LNCaP clone FGC (cell line): Measurements from ENCODE around the gene PTTG2.

Experiments used
- DNase-seq: peaks from one replicate; pipeline ENCODE4 v3.0.0-alpha.2; 2011; ENCODE audit warnings: low read depth
- H3K4me3 ChIP-seq: 2 replicates; pipeline ENCODE4 v1.5.1; 2011; ENCODE audit warnings: mild to moderate bottlenecking, low read depth, low read length, control low read depth
- TF ChIP-seq, protein P1 (sequence below): IDR thresholded peaks from 2 replicates; pipeline ENCODE4 v1.5.1; 2012; ENCODE audit warnings: mild to moderate bottlenecking; ENCODE audit not compliant: control insufficient read depth, insufficient read depth; ENCODE audit errors: extremely low read depth

The PTTG2 gene

DNA sequence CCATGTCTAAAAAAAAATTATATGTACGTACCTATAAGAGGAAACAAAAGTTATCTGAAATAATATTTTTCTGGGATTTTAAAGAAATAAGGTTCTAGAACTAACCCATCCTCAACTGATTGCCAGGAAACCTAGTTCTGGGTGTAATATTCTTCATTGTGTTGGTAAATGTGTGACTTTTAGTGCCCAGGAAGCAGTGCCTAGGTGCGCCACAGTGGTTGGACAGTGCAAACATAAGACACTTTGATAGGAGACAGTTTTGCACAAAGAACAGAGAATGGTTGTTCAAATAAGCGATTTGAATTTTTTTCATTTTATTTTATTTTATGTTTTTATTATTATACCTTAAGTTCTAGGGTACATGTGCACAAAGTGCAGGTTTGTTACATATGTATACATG, 22.0 kb upstream of the PTTG2 start:
- H3K4me3 ChIP-seq: no peak overlapping the region
- TF ChIP-seq, protein P1, sequence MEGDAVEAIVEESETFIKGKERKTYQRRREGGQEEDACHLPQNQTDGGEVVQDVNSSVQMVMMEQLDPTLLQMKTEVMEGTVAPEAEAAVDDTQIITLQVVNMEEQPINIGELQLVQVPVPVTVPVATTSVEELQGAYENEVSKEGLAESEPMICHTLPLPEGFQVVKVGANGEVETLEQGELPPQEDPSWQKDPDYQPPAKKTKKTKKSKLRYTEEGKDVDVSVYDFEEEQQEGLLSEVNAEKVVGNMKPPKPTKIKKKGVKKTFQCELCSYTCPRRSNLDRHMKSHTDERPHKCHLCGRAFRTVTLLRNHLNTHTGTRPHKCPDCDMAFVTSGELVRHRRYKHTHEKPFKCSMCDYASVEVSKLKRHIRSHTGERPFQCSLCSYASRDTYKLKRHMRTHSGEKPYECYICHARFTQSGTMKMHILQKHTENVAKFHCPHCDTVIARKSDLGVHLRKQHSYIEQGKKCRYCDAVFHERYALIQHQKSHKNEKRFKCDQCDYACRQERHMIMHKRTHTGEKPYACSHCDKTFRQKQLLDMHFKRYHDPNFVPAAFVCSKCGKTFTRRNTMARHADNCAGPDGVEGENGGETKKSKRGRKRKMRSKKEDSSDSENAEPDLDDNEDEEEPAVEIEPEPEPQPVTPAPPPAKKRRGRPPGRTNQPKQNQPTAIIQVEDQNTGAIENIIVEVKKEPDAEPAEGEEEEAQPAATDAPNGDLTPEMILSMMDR: no peak
- DNase-seq: no peak

DNA sequence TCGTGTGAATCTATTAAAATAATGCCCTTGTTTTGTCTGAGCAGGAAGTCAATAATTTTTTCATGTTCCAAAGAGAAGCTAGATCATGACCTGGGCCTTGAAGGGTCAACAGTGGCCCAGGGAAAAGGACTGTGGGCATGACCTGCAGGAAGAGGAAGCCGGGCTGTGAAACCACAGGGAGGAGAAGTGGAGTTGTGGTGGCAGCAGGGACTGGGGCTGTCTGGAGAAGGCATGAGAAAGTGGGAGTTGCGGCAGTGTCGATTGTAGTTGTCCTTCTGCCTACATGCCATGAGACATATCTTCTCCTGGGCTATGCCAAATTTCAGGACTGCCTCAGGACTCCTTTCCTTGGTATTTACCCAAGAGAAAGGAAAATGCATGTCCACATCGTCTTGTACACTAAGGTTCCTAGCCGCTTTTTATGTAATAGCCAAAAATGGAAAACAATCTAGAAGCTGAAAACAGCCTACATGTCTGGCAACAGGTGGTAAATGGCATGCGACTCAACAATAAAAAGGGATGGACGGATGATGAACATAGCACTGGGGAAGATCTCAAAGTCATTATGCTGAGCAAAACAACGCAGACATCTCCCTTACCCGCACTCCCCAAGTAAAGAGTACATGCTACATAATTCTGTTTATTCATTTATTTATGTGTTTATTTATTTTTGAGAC, 13.6 kb upstream of the PTTG2 start:
- TF ChIP-seq, protein P1: no peak
- no peak for DNase-seq

DNA sequence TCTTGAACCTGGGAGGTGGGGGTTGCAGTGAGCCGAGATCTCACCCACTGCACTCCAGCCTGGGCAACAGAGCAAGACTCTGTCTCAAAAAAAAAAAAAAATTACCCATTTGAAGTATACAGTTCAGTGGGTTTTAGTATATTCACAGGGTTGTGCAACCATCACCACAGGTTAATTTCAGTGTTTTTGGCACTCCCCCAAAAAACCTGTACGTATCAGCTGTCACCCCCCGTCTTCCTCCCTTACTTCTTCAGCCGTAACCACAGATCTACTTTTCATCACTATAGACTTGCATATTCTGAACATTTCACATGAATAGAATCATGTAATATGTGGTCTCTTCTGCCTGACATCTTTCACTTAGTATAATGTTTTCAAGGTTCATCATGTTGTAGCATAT, 11.7 kb upstream of the PTTG2 start:
- no peak overlapping the region for H3K4me3 ChIP-seq
- no peak for DNase-seq
- TF ChIP-seq, protein P1: no peak

More for the DNA sequence above, 13.6 kb upstream of the PTTG2 start:
- no peak overlapping the region for H3K4me3 ChIP-seq

DNA sequence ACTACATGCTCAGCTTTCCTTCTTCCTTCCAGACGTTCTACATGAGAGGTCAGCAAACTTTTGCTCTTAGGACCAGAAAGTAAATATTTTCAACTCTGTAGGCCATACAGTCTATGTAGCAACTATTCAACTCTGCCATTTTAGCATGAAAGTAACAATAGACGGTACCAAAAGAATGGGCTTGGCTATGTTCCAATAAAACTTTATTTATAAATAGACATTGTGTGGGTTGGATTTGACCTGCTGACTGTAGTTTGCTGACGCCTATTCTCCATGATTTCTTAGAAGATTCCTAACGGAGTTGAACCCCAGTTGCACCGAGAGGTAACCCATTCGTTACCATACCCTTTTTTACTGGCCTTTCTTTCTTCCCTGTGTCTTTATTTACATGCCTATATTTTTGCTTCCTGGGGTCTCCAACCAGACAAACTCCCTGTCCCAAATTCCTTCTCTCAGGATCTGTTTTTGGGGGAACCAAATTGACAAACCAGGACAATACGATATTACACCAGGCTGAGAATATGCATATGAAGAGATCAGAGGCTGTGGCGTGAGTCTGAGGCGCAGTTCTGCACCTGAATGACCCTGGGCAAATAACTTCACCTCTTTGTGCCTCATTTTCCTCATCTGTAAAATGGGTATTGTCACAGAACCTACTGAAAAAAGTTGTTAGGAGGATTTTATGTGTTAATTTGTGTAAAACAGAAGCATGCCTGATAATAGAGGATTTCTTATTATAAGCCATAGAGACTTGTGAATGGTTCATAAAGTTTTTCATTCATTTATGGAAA, 10.4 kb upstream of the PTTG2 start:
- DNase-seq: no peak
- TF ChIP-seq, protein P1: no peak
- H3K4me3 ChIP-seq: no peak overlapping the region

DNA sequence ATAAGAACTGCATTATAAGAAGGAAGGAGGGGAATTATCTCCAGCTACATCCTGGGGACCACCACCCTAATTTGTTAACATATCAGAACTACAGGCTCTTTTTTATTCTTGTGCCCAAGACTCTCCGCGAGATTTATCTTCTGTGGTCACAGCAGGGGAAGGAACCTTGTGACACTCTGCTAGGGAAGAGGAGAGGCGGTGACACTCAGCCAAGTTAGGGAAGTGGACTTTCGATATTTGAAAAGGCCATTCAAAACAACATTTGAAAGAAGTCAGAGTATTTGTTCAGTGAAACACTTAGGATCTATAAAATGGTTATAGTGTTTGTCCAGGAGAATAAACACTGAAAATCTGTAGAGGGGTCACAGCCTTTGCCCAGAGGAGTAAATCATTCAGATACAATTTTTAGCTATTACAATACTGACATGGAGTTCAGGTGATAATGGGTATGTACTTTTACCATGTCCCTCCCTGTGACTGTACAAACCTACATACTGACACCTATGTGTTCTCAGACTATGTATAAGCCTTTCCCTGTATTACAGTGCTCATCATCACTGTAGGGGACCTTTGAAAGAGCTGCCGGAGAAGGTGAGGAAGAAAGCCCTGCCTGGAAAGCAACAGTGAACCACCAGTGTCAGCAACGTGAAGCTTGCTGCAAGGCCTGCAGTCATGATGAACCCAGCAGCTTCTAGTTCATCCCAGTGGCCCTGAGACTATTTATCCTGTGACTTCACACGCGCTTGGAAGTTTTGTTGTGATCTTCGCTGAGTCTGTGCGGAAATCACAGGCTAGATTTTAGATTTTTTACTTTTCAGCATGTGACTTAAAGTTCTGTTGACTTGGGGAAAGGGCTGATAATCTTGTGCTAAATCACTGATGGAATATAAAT, 8.5 kb upstream of the PTTG2 start:
- TF ChIP-seq, protein P1: no peak
- no peak overlapping the region for H3K4me3 ChIP-seq
- DNase-seq: peak; percentile 67

DNA sequence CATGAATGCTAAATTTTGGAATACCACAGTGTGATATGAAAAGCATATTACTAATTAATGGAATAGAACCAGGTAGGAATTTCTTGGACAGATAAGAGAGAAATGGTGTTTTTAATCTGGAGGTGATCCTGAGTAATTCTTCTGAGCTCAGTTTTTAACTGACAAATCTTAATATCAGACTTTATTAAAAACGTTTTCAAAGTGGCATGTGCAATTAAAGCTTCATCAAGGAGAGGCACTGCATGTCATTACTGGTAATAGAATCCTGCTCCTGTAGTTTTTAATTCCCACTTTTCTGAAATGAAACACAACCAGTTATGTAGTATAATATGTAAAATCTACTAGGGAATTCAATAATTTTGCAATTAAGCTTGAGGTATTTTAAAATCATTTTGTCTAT, 7.0 kb upstream of the PTTG2 start:
- H3K4me3 ChIP-seq: no peak overlapping the region
- TF ChIP-seq, protein P1: no peak
- DNase-seq: no peak
